Brain microvascular endothelial cell (primary cell): Measurements from ENCODE around the gene ARHGEF12.

Experiments used
- DNase-seq: peaks from one replicate; pipeline ENCODE4 v3.0.0-alpha.2; 2020
- H3K27ac ChIP-seq: fragments of 250-450 bp; sonication (Bioruptor Pico); 2 replicates; pipeline ENCODE4 v1.5.1; 2020; ENCODE audit warnings: mild to moderate bottlenecking, moderate library complexity
- H3K27me3 ChIP-seq: fragments of 250-450 bp; sonication (Bioruptor Pico); replicated peaks from 2 replicates; pipeline ENCODE4 v1.5.1; 2020; ENCODE audit warnings: mild to moderate bottlenecking
- H3K36me3 ChIP-seq: fragments of 250-450 bp; sonication (Bioruptor Pico); replicated peaks from 2 replicates; pipeline ENCODE4 v1.5.1; 2020; ENCODE audit warnings: mild to moderate bottlenecking
- H3K4me3 ChIP-seq: 2 replicates; pipeline ENCODE4 v1.5.1; 2011; ENCODE audit warnings: low read depth, mild to moderate bottlenecking, control low read depth, low read length, moderate library complexity
- in situ Hi-C: cut with HindIII; loops from 2 replicates; pipeline ENCODE4 v1.10.0; 2017; ENCODE audit warnings: low sequenced_read_pairs, low pct_ligation_motif_present
- TF ChIP-seq, protein P1 (sequence below): IDR thresholded peaks from 2 replicates; pipeline ENCODE4 v1.5.1; 2011; ENCODE audit warnings: low read depth, mild to moderate bottlenecking, moderate library complexity, low read length, control low read depth, inconsistent platforms; ENCODE audit errors: missing control alignments

Gene ARHGEF12

DNA sequence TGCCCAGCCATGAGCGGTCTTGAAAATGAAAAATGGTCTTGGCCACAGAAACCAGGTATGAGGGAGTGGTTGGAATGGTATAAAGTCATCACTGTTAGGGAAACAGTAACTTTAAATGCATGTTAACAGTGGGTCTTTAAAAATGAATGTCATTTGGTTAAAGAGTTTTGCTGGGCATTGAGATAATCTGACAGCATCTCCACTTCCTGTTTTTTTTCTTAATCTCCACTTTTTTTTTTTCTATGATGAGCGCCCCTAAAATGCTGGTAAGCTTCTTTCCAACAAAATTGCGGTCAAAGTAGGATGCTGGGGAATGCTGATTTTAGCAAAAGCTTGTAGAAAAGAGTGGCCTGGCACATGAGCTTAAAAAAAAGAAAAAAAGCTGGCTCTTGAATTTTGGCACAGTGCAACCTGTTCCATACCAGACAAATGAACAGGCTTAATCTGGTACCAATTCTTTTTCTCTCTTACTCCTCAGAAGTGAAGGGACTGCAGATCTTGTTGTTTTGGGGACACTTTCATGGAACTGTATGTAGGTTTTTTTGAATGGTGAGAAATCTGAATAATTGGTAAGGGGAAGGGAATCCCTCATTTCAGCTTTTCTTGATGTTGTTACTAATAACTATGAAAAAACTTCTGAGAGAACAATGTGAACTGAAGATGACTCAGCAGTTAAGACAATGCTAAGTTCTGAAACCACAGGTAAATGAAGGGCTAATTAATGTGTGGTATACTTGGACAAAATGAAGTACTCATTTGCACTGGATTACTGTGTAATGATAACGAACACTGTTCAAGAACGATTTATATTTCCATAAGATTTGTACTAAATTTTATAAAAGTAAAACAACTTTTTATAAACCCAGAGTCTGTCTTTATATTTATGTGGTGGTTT, 3.1 kb upstream of the ARHGEF12 start:
- Histone ChIP-seq H3K27me3 (no peaks in the 10 kb centered on the region), H3K27ac (no peak overlapping the region), H3K4me3 (no peak overlapping the region), H3K36me3 (peaks cover 9% of the 10 kb centered on the region)
- TF ChIP-seq, protein P1, sequence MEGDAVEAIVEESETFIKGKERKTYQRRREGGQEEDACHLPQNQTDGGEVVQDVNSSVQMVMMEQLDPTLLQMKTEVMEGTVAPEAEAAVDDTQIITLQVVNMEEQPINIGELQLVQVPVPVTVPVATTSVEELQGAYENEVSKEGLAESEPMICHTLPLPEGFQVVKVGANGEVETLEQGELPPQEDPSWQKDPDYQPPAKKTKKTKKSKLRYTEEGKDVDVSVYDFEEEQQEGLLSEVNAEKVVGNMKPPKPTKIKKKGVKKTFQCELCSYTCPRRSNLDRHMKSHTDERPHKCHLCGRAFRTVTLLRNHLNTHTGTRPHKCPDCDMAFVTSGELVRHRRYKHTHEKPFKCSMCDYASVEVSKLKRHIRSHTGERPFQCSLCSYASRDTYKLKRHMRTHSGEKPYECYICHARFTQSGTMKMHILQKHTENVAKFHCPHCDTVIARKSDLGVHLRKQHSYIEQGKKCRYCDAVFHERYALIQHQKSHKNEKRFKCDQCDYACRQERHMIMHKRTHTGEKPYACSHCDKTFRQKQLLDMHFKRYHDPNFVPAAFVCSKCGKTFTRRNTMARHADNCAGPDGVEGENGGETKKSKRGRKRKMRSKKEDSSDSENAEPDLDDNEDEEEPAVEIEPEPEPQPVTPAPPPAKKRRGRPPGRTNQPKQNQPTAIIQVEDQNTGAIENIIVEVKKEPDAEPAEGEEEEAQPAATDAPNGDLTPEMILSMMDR = no peak
- DNase-seq = no peak
- in situ Hi-C loops = no loop called here

DNA sequence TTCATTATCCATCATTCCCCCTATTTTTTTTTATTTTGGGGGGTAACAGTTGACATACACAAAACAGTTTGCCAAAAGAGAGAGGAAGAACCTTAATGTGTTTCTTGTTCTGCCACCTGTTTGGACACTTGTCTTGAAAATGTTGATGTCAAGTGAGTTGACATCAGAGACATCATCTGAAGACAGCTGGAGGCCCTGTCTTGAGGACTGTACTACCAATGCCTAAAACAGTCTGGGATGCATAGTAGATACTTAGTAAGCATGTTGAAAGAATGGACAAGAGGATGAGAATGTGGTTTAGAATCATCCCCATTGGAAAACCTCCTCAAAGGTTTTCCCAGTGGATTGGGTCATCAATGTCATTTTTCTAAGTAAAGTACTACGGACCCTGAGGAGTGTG, 2.4 kb upstream of the ARHGEF12 start:
- Histone ChIP-seq H3K4me3 (no peak overlapping the region), H3K36me3 (peaks cover 9% of the 10 kb centered on the region), H3K27ac (no peak overlapping the region), H3K27me3 (no peaks in the 10 kb centered on the region)
- in situ Hi-C loops = no loop called here
- DNase-seq = no peak
- TF ChIP-seq, protein P1 = no peak

DNA sequence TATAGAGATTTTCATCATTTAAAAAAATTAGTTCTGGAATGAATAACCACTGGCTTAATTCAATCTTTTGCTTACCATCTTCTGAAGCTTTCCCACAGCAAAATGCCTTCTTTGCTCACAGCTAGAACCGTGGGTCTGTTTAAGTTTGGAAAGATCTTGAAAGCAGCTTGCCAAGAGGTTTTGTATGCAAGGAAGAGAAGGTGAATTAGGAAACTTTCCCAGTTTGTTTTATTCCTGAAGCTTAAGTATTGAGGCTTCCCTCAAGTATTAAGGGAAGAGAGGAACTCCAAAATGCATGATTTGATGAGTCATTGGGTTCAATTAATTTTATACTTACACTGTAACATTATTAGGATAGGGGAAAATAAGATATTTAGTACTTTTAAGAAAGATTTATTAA, 1.9 kb upstream of the ARHGEF12 start:
- in situ Hi-C loops = no loop called here
- H3K4me3 ChIP-seq = no peak overlapping the region
- no peak for DNase-seq
- TF ChIP-seq, protein P1 = no peak
- H3K27ac ChIP-seq = no peak overlapping the region
- peaks cover 9% of the 10 kb centered on the region for H3K36me3 ChIP-seq
- H3K27me3 ChIP-seq = no peaks in the 10 kb centered on the region

DNA sequence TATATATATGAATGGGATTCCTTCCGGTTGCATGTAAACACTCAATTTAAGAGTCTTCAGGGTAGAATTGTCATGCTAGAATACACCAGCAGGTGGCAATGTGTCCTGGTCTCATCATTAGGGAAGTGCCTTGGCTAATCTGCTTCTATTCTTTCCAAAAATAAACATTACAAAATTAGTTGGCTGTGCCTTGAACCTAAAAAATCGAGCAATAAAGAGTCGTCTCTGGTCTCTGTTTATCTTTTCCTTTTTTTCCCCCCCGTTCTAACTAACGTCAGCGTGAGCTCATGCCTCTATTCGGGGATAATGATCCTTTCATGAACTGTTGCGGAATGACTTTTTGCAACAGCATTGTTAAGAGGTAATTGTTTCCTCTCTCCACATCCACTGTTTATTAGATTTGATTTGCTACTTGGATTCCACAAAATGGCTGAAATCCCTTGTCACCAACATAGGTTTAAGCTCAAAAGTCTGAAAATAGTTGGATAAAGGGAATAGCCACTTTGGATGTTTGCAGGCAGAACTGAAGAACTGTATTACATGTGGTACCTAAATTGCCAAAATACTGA, 1.2 kb upstream of the ARHGEF12 start:
- TF ChIP-seq, protein P1 = peak; percentile 72
- Histone ChIP-seq H3K27ac (peak overlapping the region; percentile 76), H3K4me3 (peak overlapping the region; percentile 67), H3K27me3 (no peaks in the 10 kb centered on the region), H3K36me3 (peaks cover 7% of the 10 kb centered on the region)
- peak; percentile 84 for DNase-seq
- in situ Hi-C loops = no loop called here

DNA sequence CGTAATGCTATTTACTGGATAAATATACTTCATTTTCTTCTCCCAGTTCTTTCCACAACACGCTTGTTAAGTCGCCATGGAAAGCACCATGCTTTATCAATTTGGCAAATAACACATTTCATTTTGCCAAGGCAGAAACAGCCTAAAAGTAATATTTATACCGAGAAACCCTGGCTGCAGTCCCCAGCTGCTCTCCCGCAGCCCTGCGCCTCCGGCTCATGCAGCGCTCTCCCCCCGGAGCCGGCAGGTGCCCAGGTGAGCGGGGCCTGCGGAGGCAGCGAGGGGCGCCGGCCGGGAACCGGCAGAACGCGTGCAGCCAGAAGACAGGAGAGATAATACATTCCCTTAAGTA, 681 bp upstream of the ARHGEF12 start:
- Histone ChIP-seq H3K27me3 (no peaks in the 10 kb centered on the region), H3K27ac (peak overlapping the region; percentile 76), H3K4me3 (peak overlapping the region; percentile 67), H3K36me3 (peaks cover 1% of the 10 kb centered on the region)
- TF ChIP-seq, protein P1 = no peak
- no peak for DNase-seq
- in situ Hi-C loops = no loop called here
